Sigmoid colon (tissue), 4 donors: ENCODE results near the gene KLHDC7B.

Source experiments
- CTCF ChIP-seq, 4 experiments: fragments of 450-650 bp in 3 of 4; fragments of 200-600 bp in 1 of 4; IDR thresholded peaks; one replicate each; pipeline ENCODE4 v1.5.1; 2016 to 2019; ENCODE audit warnings: antibody characterized with exemption in 4 of 4, mild to moderate bottlenecking in 3 of 4, moderate library complexity in 2 of 4
- EP300 ChIP-seq, 4 donors: sonication (generic); formaldehyde crosslinking; IDR thresholded peaks; one replicate each; pipeline ENCODE4 v1.6.1; 2017; ENCODE audit warnings: antibody characterized with exemption in 4 of 4
- POLR2A ChIP-seq, 2 donors: fragments of 450-650 bp; IDR thresholded peaks; one replicate each; pipeline ENCODE4 v1.6.1; 2016; ENCODE audit warnings: antibody characterized with exemption in 2 of 2, mild to moderate bottlenecking in 2 of 2, moderate library complexity in 2 of 2

- TF ChIP-seq POLR2A (IDR thresholded peaks at IDR 0.05) = no peak
- no peak for TF ChIP-seq CTCF (IDR thresholded peaks at IDR 0.05)
- no peak for TF ChIP-seq EP300 (IDR thresholded peaks at IDR 0.05)
Observed at GRCh38 chr22:50599816-50600455, 54.2 kb downstream of the KLHDC7B start.
